Fibroblast of skin of abdomen (primary cell): ENCODE data around the gene DKK2. TPM values are rescaled to one million over a fixed set of nuclear protein-coding genes. Genes with fewer than 3 reads are reported as not detected.

Experiments
- DNase-seq: peaks from one replicate; pipeline ENCODE4 v3.0.0-alpha.2; 2013
- polyA plus RNA-seq, 2 experiments: library from polyadenylated mRNA; unstranded; fragments of 120-200 nt; gene quantifications; one replicate each; pipeline ENCODE4 v1.2.1, GENCODE V29; 2013; ENCODE audit not compliant: insufficient read length in 2 of 2

The DKK2 gene
- polyA plus RNA-seq (2013, experiment 1 of 2; ENCODE audit: insufficient read length): 4.4 TPM
- 5.1 TPM for polyA plus RNA-seq (2013, experiment 2 of 2; ENCODE audit: insufficient read length)

- peak; percentile 42 for DNase-seq
These were observed at the start of gene DKK2 for GRCh38 chr4:107035819-107036583. Gene DKK2 (minus strand): TSS chr4:107036313. CDS start chr4:107035591, 722 bp downstream.

- no peak for DNase-seq
These were observed 41.1 kb upstream of the DKK2 start for GRCh38 chr4:107077192-107077591.

GRCh38 chr4:107072836-107073736, 37.0 kb upstream of the DKK2 start:
- no peak for DNase-seq

GRCh38 chr4:107071108-107071507, 35.0 kb upstream of the DKK2 start:
- DNase-seq: no peak

- peak; percentile 62 for DNase-seq
These were observed 32.9 kb upstream of the DKK2 start for GRCh38 chr4:107069049-107069448.

GRCh38 chr4:107068116-107068515, 32.0 kb upstream of the DKK2 start:
- peak; percentile 58 for DNase-seq

- DNase-seq: no peak
These were observed 30.5 kb upstream of the DKK2 start for GRCh38 chr4:107066621-107067020.

- no peak for DNase-seq
These were observed 29.1 kb upstream of the DKK2 start for GRCh38 chr4:107065201-107065600.

GRCh38 chr4:107060388-107060787, 24.3 kb upstream of the DKK2 start:
- no peak for DNase-seq

- DNase-seq: peak; percentile 14
These were observed 22.7 kb upstream of the DKK2 start for GRCh38 chr4:107058828-107059227.

- peak; percentile 17 for DNase-seq
These were observed 14.5 kb upstream of the DKK2 start for GRCh38 chr4:107050525-107051135.

GRCh38 chr4:107046261-107046660, 10.1 kb upstream of the DKK2 start:
- DNase-seq: no peak

- DNase-seq: no peak
These were observed 8.1 kb upstream of the DKK2 start for GRCh38 chr4:107044170-107044569.

GRCh38 chr4:107037199-107037584, 1.1 kb upstream of the DKK2 start:
- DNase-seq: peak; percentile 51

- DNase-seq: peak; percentile 27
These were observed 578 bp upstream of the DKK2 start for GRCh38 chr4:107036584-107037198.

- DNase-seq: peak; percentile 42
These were observed 906 bp downstream of the DKK2 start for GRCh38 chr4:107034996-107035818.

- DNase-seq: peak; percentile 56
These were observed 1.8 kb downstream of the DKK2 start for GRCh38 chr4:107034091-107034995.

GRCh38 chr4:107027379-107027778, 8.7 kb downstream of the DKK2 start:
- DNase-seq: no peak

GRCh38 chr4:107018344-107018735, 17.8 kb downstream of the DKK2 start:
- peak; percentile 46 for DNase-seq
